ENCODE data around the gene MYMX. TPM values are rescaled to one million over a fixed set of nuclear protein-coding genes. Genes with fewer than 3 reads are reported as not detected.

The MYMX gene
- not detected in 3 replicates for total RNA-seq
- long read RNA-seq = 0 reads

DNA sequence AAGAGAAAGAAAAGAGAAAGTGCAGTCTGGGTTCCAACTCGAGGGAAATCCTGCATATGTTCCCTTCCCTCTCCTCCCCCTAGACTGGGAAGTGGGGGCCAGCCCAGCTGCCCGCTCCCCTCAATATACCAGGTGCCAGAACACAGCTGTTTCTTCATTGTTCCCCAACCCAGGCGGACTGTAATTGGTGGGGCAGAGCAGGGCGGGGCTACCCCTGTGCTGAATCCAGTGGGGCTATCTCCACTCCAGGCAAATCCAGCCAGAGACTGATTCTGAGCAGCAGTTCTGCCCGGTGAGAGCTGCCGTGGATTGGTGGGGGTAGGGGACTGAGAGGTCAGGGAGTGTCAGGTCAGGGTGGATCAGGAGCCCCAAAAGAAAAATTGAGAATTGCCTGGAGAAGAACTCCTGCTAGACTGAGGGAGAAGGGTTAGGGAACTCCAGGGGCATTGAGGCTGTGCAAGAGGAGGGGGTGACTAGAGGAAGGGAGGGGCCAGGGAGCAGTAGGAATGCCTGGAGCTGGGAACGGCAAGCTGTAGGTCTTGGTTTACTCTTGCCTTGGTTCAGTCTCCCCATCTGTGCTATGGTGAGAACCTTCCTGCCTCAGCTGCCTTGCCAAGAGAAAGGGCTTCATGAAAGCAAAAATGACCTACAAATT is at the start of gene MYMX:
MYMX (plus strand) TSS at position 250 of the 655 bp plus-strand sequence. CDS start 546 bp downstream, outside the sequence.
- Mint-ChIP-seq H3K27ac (ENCODE audit: unreplicated experiment) (no peak within 1 kb of the TSS), H3K4me1 (ENCODE audit: low read depth) (peaks cover 41% of the 10 kb centered on the region), H3K27me3 (ENCODE audit: low read depth) (no peaks in the 10 kb centered on the region), H3K36me3 (ENCODE audit: low read depth) (no peaks in the 10 kb centered on the region), H3K9me3 (ENCODE audit: low read depth) (no peaks in the 10 kb centered on the region), H3K4me3 (ENCODE audit: unreplicated experiment) (no peak within 1 kb of the TSS)
- no peak for DNase-seq (ENCODE audit: low spot score)
- TF ChIP-seq CTCF (IDR thresholded peaks at IDR 0.05) = no peak

DNA sequence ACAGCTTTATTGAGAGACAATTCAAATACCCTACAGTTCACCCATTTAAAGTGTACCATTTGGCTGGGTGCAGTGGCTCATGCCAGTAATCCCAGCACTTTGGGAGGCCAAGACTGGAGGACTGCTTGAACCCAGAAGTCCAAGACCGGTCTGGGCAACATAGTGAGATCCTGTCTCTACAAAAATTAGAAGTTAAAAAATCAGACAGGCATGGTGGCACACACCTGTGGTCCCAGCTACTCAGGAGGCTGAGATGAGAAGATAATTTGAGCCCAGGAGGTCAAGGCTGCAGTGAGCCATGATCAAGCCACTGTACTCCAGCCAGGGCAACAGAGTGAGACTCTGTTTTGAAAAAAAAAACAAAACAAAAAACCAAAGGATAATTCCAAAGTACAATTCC is 49.2 kb upstream of the MYMX start:
- Mint-ChIP-seq H3K4me1 (ENCODE audit: low read depth) (peaks cover 6% of the 10 kb centered on the region), H3K9me3 (ENCODE audit: low read depth) (no peaks in the 10 kb centered on the region), H3K36me3 (ENCODE audit: low read depth) (no peaks in the 10 kb centered on the region), H3K27ac (ENCODE audit: unreplicated experiment) (no peak overlapping the region), H3K4me3 (ENCODE audit: unreplicated experiment) (no peak overlapping the region), H3K27me3 (ENCODE audit: low read depth) (peaks cover 22% of the 10 kb centered on the region)
- no peak for TF ChIP-seq CTCF (IDR thresholded peaks at IDR 0.05)
- DNase-seq (ENCODE audit: low spot score) = no peak

- Mint-ChIP-seq H3K36me3 (ENCODE audit: low read depth) (no peaks in the 10 kb centered on the region), H3K27me3 (ENCODE audit: low read depth) (peaks cover 22% of the 10 kb centered on the region), H3K4me3 (ENCODE audit: unreplicated experiment) (no peak overlapping the region), H3K9me3 (ENCODE audit: low read depth) (no peaks in the 10 kb centered on the region), H3K27ac (ENCODE audit: unreplicated experiment) (no peak overlapping the region), H3K4me1 (ENCODE audit: low read depth) (peaks cover 13% of the 10 kb centered on the region)
- TF ChIP-seq CTCF (IDR thresholded peaks at IDR 0.05) = no peak
- DNase-seq (ENCODE audit: low spot score) = no peak
Observed at GRCh38 chr6:44169154-44169553, 47.6 kb upstream of the MYMX start.

DNA sequence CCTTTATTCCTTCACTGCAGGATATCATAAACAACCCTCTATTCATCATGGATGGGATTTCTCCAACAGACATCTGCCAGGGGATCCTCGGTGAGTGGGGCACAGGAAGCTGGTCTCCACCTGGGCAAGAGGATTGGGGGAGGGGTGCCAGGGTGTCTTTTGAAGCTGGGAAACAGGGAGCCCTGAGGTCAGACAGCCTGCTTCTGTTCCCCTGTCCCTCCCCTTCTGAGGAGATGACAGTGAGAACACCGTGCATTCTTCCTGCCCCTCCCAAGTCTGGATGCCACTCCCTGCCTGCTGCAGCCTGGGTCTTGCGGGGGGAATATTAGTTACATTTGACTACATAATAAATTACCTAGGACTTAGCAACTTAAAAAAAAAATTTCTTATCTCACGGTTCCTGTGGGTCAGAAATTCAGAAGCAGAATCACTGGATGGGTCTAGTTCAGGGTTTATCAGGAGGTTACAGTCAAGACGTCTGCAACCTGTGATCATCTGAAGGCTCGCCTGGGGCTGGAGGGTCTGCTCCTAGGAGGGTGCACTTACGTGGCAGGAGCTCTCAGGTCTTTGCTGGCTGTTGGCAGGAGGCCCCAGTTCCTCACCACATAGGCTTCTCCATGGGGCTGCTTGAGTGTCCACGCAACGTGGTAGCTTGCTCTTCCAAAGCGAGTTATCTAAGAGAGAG is 46.7 kb upstream of the MYMX start:
- Mint-ChIP-seq H3K27me3 (ENCODE audit: low read depth) (peaks cover 17% of the 10 kb centered on the region), H3K36me3 (ENCODE audit: low read depth) (no peaks in the 10 kb centered on the region), H3K9me3 (ENCODE audit: low read depth) (no peaks in the 10 kb centered on the region), H3K4me3 (ENCODE audit: unreplicated experiment) (no peak overlapping the region), H3K4me1 (ENCODE audit: low read depth) (peaks cover 13% of the 10 kb centered on the region), H3K27ac (ENCODE audit: unreplicated experiment) (no peak overlapping the region)
- no peak for TF ChIP-seq CTCF (IDR thresholded peaks at IDR 0.05)
- DNase-seq (ENCODE audit: low spot score) = no peak

DNA sequence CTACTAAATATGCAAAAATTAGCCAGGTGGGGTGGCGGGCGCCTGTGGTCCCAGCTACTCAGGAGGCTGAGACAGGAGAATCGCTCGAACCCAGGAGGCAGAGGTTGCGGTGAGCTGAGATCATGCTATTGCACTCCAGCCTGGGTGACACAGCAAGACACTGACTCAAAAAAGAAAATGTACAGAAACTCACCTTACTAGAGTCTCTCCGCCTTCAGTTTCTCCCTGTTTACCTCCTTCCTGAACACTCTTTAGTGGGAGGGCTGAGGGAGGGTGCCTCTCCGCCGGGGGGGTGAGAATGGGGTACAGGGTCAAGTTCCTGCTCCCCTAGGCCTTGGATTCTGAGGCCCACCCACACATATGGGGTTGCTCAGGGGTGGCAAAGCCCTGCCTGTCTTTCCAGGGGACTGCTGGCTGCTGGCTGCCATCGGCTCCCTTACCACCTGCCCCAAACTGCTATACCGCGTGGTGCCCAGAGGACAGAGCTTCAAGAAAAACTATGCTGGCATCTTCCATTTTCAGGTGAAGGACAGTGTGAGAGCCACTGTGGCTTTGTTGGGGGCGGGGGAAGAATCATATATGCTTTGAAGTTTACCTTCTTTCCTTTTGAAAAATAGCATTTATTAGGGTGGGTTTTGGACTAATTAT is 44.7 kb upstream of the MYMX start:
- TF ChIP-seq CTCF (IDR thresholded peaks at IDR 0.05) = no peak
- H3K27ac Mint-ChIP-seq (ENCODE audit: unreplicated experiment) = no peak overlapping the region
- H3K4me3 Mint-ChIP-seq (ENCODE audit: unreplicated experiment) = no peak overlapping the region
- DNase-seq (ENCODE audit: low spot score) = no peak
- H3K27me3 Mint-ChIP-seq (ENCODE audit: low read depth) = peaks cover 7% of the 10 kb centered on the region
- no peaks in the 10 kb centered on the region for H3K36me3 Mint-ChIP-seq (ENCODE audit: low read depth)
- peaks cover 15% of the 10 kb centered on the region for H3K4me1 Mint-ChIP-seq (ENCODE audit: low read depth)
- H3K9me3 Mint-ChIP-seq (ENCODE audit: low read depth) = no peaks in the 10 kb centered on the region
